IPS-20b (cell line): ENCODE data around the gene TEX14.

Experiments used
- H3K27ac ChIP-seq: one replicate; pipeline ENCODE4 v1.5.1; 2013; ENCODE audit warnings: low read length
- H3K27me3 ChIP-seq: 2 replicates; pipeline ENCODE4 v1.6.1; 2013; ENCODE audit warnings: mild to moderate bottlenecking, low read length, inconsistent platforms; ENCODE audit not compliant: insufficient read depth
- H3K36me3 ChIP-seq: 2 replicates; pipeline ENCODE4 v1.6.1; 2013; ENCODE audit warnings: low read depth, mild to moderate bottlenecking, inconsistent platforms, low read length, moderate library complexity; ENCODE audit not compliant: insufficient read depth
- H3K4me1 ChIP-seq: 2 replicates; pipeline ENCODE4 v1.6.1; 2013; ENCODE audit warnings: mild to moderate bottlenecking, control low read depth, inconsistent platforms, low read length, moderate library complexity; ENCODE audit not compliant: insufficient read depth
- H3K4me3 ChIP-seq: 2 replicates; pipeline ENCODE4 v1.5.1; 2013; ENCODE audit warnings: mild to moderate bottlenecking, low read length, inconsistent platforms
- H3K9ac ChIP-seq: 2 replicates; pipeline ENCODE4 v1.6.1; 2013; ENCODE audit warnings: low read depth, mild to moderate bottlenecking, inconsistent platforms, low read length, moderate library complexity
- H3K9me3 ChIP-seq: 2 replicates; pipeline ENCODE4 v1.6.1; 2013; ENCODE audit warnings: mild to moderate bottlenecking, low read depth, low read length, inconsistent platforms; ENCODE audit not compliant: insufficient read depth

The TEX14 gene

GRCh38 chr17:58529275-58529674, 162.6 kb downstream of the TEX14 start:
- Histone ChIP-seq H3K4me1 (peaks cover 5% of the 10 kb centered on the region), H3K9ac (no peak overlapping the region), H3K4me3 (no peak overlapping the region), H3K9me3 (no peaks in the 10 kb centered on the region), H3K27ac (no peak overlapping the region), H3K36me3 (no peaks in the 10 kb centered on the region), H3K27me3 (peaks cover 37% of the 10 kb centered on the region)

- H3K4me1 ChIP-seq: peaks cover 5% of the 10 kb centered on the region
- no peaks in the 10 kb centered on the region for H3K9me3 ChIP-seq
- H3K36me3 ChIP-seq: no peaks in the 10 kb centered on the region
- no peak overlapping the region for H3K4me3 ChIP-seq
- no peak overlapping the region for H3K9ac ChIP-seq
- H3K27ac ChIP-seq: no peak overlapping the region
- peaks cover 30% of the 10 kb centered on the region for H3K27me3 ChIP-seq
These were observed 163.4 kb downstream of the TEX14 start for GRCh38 chr17:58528443-58528842.

GRCh38 chr17:58527949-58528348, 163.9 kb downstream of the TEX14 start:
- Histone ChIP-seq H3K27me3 (peaks cover 25% of the 10 kb centered on the region), H3K4me1 (peaks cover 5% of the 10 kb centered on the region), H3K27ac (no peak overlapping the region), H3K9ac (no peak overlapping the region), H3K9me3 (no peaks in the 10 kb centered on the region), H3K36me3 (no peaks in the 10 kb centered on the region), H3K4me3 (no peak overlapping the region)

GRCh38 chr17:58527306-58527705, 164.5 kb downstream of the TEX14 start:
- H3K27ac ChIP-seq: no peak overlapping the region
- H3K9me3 ChIP-seq: no peaks in the 10 kb centered on the region
- H3K4me3 ChIP-seq: no peak overlapping the region
- no peaks in the 10 kb centered on the region for H3K36me3 ChIP-seq
- H3K4me1 ChIP-seq: peaks cover 5% of the 10 kb centered on the region
- no peak overlapping the region for H3K9ac ChIP-seq
- peaks cover 18% of the 10 kb centered on the region for H3K27me3 ChIP-seq

- H3K36me3 ChIP-seq: no peaks in the 10 kb centered on the region
- no peaks in the 10 kb centered on the region for H3K9me3 ChIP-seq
- H3K9ac ChIP-seq: no peak overlapping the region
- H3K4me3 ChIP-seq: no peak overlapping the region
- H3K4me1 ChIP-seq: no peaks in the 10 kb centered on the region; the same call in 1 of the 2 replicates
- no peak overlapping the region for H3K27ac ChIP-seq
- peaks cover 4% of the 10 kb centered on the region; the same call in 1 of the 2 replicates for H3K27me3 ChIP-seq
These were observed 166.6 kb downstream of the TEX14 start for GRCh38 chr17:58525239-58525638.

- Histone ChIP-seq H3K27me3 (no peaks in the 10 kb centered on the region), H3K36me3 (no peaks in the 10 kb centered on the region), H3K27ac (no peak overlapping the region), H3K9me3 (no peaks in the 10 kb centered on the region), H3K4me1 (peaks cover 4% of the 10 kb centered on the region), H3K9ac (no peak overlapping the region), H3K4me3 (no peak overlapping the region)
These were observed 170.2 kb downstream of the TEX14 start for GRCh38 chr17:58521680-58522079.

- Histone ChIP-seq H3K36me3 (no peaks in the 10 kb centered on the region), H3K4me1 (peaks cover 4% of the 10 kb centered on the region), H3K27ac (no peak overlapping the region), H3K27me3 (no peaks in the 10 kb centered on the region), H3K4me3 (no peak overlapping the region), H3K9me3 (no peaks in the 10 kb centered on the region), H3K9ac (no peak overlapping the region)
These were observed 170.9 kb downstream of the TEX14 start for GRCh38 chr17:58520843-58521430.

GRCh38 chr17:58517928-58518609, 173.8 kb downstream of the TEX14 start:
- H3K27ac ChIP-seq: peak overlapping the region; percentile 91
- peak overlapping the region; percentile 99 for H3K4me3 ChIP-seq
- no peaks in the 10 kb centered on the region for H3K27me3 ChIP-seq
- 0 out of 2 replicates have a peak, but pooled peaks cover 3% of the 10 kb centered on the region for H3K36me3 ChIP-seq
- no peaks in the 10 kb centered on the region for H3K9me3 ChIP-seq
- H3K9ac ChIP-seq: peak overlapping the region; percentile 96
- peaks cover 10% of the 10 kb centered on the region; the same call in 1 of the 2 replicates for H3K4me1 ChIP-seq

- no peaks in the 10 kb centered on the region for H3K9me3 ChIP-seq
- H3K27me3 ChIP-seq: no peaks in the 10 kb centered on the region
- peak overlapping the region; percentile 86 for H3K9ac ChIP-seq
- peak overlapping the region; percentile 91 for H3K4me3 ChIP-seq
- H3K36me3 ChIP-seq: peaks cover 7% of the 10 kb centered on the region
- peaks cover 10% of the 10 kb centered on the region; the same call in 1 of the 2 replicates for H3K4me1 ChIP-seq
- H3K27ac ChIP-seq: peak overlapping the region; percentile 72
These were observed 174.4 kb downstream of the TEX14 start for GRCh38 chr17:58517378-58517927.

- Histone ChIP-seq H3K9ac (peak overlapping the region; percentile 86), H3K27ac (peak overlapping the region; percentile 72), H3K4me1 (peaks cover 10% of the 10 kb centered on the region; the same call in 1 of the 2 replicates), H3K9me3 (no peaks in the 10 kb centered on the region), H3K27me3 (no peaks in the 10 kb centered on the region), H3K4me3 (peak overlapping the region; percentile 91), H3K36me3 (peaks cover 12% of the 10 kb centered on the region)
These were observed 175.0 kb downstream of the TEX14 start for GRCh38 chr17:58516644-58517377.

GRCh38 chr17:58515286-58515685, 176.6 kb downstream of the TEX14 start:
- Histone ChIP-seq H3K4me3 (peak overlapping the region; percentile 84), H3K36me3 (peaks cover 28% of the 10 kb centered on the region), H3K27me3 (no peaks in the 10 kb centered on the region), H3K27ac (peak overlapping the region; percentile 75), H3K9me3 (no peaks in the 10 kb centered on the region), H3K4me1 (peaks cover 10% of the 10 kb centered on the region; the same call in 1 of the 2 replicates), H3K9ac (peak overlapping the region; percentile 80; the same call in 1 of the 2 replicates)
